ENCODE results near the gene DLG2. TPM values are rescaled to one million over a fixed set of nuclear protein-coding genes. Genes with fewer than 3 reads are reported as not detected.
A peak's percentile ranks its signal among the peaks of the same experiment; 100 is the strongest.

Gene DLG2
- total RNA-seq, 1 donor from 2014 or later = 0.26 TPM

- FAIRE-seq = no peak
- H3K27me3 ChIP-seq (ENCODE audit: control insufficient read depth, insufficient read depth, low read length) = no peaks in the 10 kb centered on the region
Measured at GRCh38 chr11:83564870-83565269, 2062.3 kb downstream of the DLG2 start.

GRCh38 chr11:83558281-83558680 is 2068.9 kb downstream of the DLG2 start:
- Histone ChIP-seq H3K4me3 (ENCODE audit: low read depth, low read length) (no peak overlapping the region), H3K36me3 (ENCODE audit: control insufficient read depth, insufficient read depth, low read length) (no peaks in the 10 kb centered on the region), H3K27me3 (ENCODE audit: control insufficient read depth, insufficient read depth, low read length) (no peaks in the 10 kb centered on the region)
- DNase-seq (ENCODE audit: low read depth) = no peak
- no peak for FAIRE-seq
- TF ChIP-seq CTCF (IDR thresholded peaks at IDR 0.05; ENCODE audit: insufficient read depth, low read length, severe bottlenecking) = no peak

More at GRCh38 chr11:83564870-83565269, 2062.3 kb downstream of the DLG2 start:
- no peaks in the 10 kb centered on the region for H3K36me3 ChIP-seq (ENCODE audit: control insufficient read depth, insufficient read depth, low read length)
- H3K4me3 ChIP-seq (ENCODE audit: low read depth, low read length) = no peak overlapping the region
- TF ChIP-seq CTCF (IDR thresholded peaks at IDR 0.05; ENCODE audit: insufficient read depth, low read length, severe bottlenecking) = no peak
- no peak for DNase-seq (ENCODE audit: low read depth)

- Histone ChIP-seq H3K36me3 (ENCODE audit: control insufficient read depth, insufficient read depth, low read length) (no peaks in the 10 kb centered on the region), H3K27me3 (ENCODE audit: control insufficient read depth, insufficient read depth, low read length) (no peaks in the 10 kb centered on the region), H3K4me3 (ENCODE audit: low read depth, low read length) (no peak overlapping the region)
- no peak for DNase-seq (ENCODE audit: low read depth)
- TF ChIP-seq CTCF (IDR thresholded peaks at IDR 0.05; ENCODE audit: insufficient read depth, low read length, severe bottlenecking) = no peak
- no peak for FAIRE-seq
Measured at GRCh38 chr11:83557653-83558052, 2069.5 kb downstream of the DLG2 start.

GRCh38 chr11:83554876-83555275 is 2072.3 kb downstream of the DLG2 start:
- H3K27me3 ChIP-seq (ENCODE audit: control insufficient read depth, insufficient read depth, low read length) = no peaks in the 10 kb centered on the region
- no peak for TF ChIP-seq CTCF (IDR thresholded peaks at IDR 0.05; ENCODE audit: insufficient read depth, low read length, severe bottlenecking)
- no peaks in the 10 kb centered on the region for H3K36me3 ChIP-seq (ENCODE audit: control insufficient read depth, insufficient read depth, low read length)
- DNase-seq (ENCODE audit: low read depth) (no peak), FAIRE-seq (no peak)
- no peak overlapping the region for H3K4me3 ChIP-seq (ENCODE audit: low read depth, low read length)

GRCh38 chr11:83549984-83550667 is 2077.0 kb downstream of the DLG2 start:
- Histone ChIP-seq H3K36me3 (ENCODE audit: control insufficient read depth, insufficient read depth, low read length) (no peaks in the 10 kb centered on the region), H3K4me3 (ENCODE audit: low read depth, low read length) (no peak overlapping the region), H3K27me3 (ENCODE audit: control insufficient read depth, insufficient read depth, low read length) (no peaks in the 10 kb centered on the region)
- no peak for TF ChIP-seq CTCF (IDR thresholded peaks at IDR 0.05; ENCODE audit: insufficient read depth, low read length, severe bottlenecking)
- peak; percentile 14 for DNase-seq (ENCODE audit: low read depth)
- no peak for FAIRE-seq

- DNase-seq (ENCODE audit: low read depth) = no peak
- H3K36me3 ChIP-seq (ENCODE audit: control insufficient read depth, insufficient read depth, low read length) = no peaks in the 10 kb centered on the region
- H3K4me3 ChIP-seq (ENCODE audit: low read depth, low read length) = no peak overlapping the region
- TF ChIP-seq CTCF (IDR thresholded peaks at IDR 0.05; ENCODE audit: insufficient read depth, low read length, severe bottlenecking) = no peak
- no peaks in the 10 kb centered on the region for H3K27me3 ChIP-seq (ENCODE audit: control insufficient read depth, insufficient read depth, low read length)
- FAIRE-seq = no peak
Measured at GRCh38 chr11:83546368-83546767, 2080.8 kb downstream of the DLG2 start.

Measured in bronchial epithelial cell (primary cell).